LNCaP clone FGC (cell line): ENCODE measurements around the gene CDX1.
"Not testable (repeated sequence)": the region's sequence is repeated elsewhere in the genome, so short reads cannot be mapped to it uniquely, and the experiment has no call there.

Source experiments
- DNase-seq: peaks from one replicate; pipeline ENCODE4 v3.0.0-alpha.2; 2011; ENCODE audit warnings: low read depth
- H3K4me3 ChIP-seq: 2 replicates; pipeline ENCODE4 v1.5.1; 2011; ENCODE audit warnings: mild to moderate bottlenecking, low read depth, low read length, control low read depth
- TF ChIP-seq, protein P1 (sequence below): IDR thresholded peaks from 2 replicates; pipeline ENCODE4 v1.5.1; 2012; ENCODE audit warnings: mild to moderate bottlenecking; ENCODE audit not compliant: control insufficient read depth, insufficient read depth; ENCODE audit errors: extremely low read depth

The CDX1 gene

DNA sequence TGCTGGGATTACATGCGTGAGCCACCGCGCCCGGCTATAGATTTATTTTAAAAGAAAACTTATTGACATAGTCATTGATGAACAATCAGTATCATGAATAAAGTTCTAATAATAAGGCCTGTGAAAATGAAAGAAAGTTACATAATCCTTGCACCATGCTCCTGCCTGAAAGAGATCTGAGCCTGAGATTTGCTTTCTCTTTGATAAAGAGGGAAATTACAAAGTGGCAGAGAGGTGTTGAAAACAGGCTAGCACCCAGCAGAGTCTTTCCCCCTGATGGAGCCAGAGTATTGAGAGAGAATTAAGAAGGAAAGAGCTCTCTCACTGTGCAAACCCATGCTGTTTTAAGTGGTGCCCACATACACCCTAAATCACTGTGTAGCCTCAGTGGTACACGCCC is 60.5 kb downstream of the CDX1 start:
- TF ChIP-seq, protein P1, sequence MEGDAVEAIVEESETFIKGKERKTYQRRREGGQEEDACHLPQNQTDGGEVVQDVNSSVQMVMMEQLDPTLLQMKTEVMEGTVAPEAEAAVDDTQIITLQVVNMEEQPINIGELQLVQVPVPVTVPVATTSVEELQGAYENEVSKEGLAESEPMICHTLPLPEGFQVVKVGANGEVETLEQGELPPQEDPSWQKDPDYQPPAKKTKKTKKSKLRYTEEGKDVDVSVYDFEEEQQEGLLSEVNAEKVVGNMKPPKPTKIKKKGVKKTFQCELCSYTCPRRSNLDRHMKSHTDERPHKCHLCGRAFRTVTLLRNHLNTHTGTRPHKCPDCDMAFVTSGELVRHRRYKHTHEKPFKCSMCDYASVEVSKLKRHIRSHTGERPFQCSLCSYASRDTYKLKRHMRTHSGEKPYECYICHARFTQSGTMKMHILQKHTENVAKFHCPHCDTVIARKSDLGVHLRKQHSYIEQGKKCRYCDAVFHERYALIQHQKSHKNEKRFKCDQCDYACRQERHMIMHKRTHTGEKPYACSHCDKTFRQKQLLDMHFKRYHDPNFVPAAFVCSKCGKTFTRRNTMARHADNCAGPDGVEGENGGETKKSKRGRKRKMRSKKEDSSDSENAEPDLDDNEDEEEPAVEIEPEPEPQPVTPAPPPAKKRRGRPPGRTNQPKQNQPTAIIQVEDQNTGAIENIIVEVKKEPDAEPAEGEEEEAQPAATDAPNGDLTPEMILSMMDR = no peak
- H3K4me3 ChIP-seq = no peak overlapping the region
- DNase-seq = no peak

DNA sequence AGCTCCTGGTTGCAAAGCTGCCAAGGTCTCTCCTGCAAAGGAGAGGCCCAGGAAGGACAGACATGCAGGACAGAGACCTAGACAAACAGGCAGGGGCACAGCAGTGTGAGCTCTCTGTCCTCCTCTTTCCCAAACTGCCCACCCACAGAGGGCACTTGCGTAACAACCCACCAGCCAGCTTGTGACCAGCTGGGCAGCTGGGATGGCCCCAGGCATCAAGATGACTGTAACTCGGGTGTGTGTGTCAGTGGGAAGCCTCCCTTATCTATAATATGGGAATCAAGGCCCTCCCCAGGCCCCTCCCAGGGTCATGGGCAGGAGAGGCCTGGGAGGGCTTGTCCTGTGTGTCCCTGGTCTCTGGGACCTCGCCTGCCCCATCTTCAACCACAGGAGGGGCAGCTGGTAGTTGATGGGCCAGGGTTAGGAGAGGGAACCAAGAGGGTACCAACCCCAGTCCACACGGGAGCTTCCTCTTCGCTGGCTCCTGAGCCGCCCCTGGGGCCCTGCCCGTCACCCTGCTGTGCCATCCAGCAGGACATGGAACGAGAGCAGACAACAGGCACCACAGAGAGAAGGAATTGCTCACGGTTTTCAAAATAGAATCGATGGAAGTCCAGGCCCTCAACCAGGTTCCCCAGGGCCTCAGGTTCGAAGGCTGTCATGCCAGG is 61.2 kb downstream of the CDX1 start:
- TF ChIP-seq, protein P1 = no peak
- H3K4me3 ChIP-seq = no peak overlapping the region
- no peak for DNase-seq

DNA sequence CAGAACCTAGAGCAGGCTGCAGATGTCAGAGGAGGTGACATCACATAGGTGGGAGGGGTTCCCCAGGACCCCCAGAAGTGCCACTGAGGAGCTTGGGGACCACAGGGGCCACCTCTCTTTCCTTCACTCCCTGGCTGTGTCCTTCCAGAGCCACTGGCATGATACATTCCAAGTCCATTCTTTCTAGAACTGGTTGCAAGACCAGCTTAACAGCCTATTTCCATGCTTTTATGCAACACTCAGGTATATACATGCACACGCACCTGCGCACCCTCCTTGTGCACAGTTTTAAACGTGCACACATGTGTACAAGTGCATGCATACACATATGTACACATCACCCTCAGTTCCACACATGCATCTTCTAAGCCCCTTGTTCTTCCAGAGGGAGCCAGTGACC is 63.0 kb downstream of the CDX1 start:
- TF ChIP-seq, protein P1 = no peak
- no peak for DNase-seq

DNA sequence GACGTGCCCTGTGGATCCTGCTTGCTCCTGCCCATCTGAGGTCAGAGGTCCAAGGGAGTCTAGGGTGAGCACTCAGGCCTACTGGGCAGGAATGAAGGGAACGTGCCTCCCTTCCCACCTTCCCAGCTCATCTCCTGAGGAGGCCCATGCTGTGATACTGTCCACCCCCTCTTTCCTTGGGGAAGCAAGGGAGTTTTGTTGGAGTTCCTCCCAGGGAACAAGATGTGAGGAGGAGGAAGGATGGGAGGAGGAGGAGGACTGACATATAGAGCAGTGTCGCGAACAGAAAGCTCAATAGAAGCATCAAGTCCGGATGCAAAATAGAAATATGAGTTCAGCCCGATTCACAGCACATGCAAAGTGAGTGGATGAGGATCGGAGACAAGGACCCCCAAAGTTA is 64.3 kb downstream of the CDX1 start:
- TF ChIP-seq, protein P1 = no peak
- no peak for DNase-seq

More for the DNA sequence above, 63.0 kb downstream of the CDX1 start:
- no peak overlapping the region for H3K4me3 ChIP-seq

DNA sequence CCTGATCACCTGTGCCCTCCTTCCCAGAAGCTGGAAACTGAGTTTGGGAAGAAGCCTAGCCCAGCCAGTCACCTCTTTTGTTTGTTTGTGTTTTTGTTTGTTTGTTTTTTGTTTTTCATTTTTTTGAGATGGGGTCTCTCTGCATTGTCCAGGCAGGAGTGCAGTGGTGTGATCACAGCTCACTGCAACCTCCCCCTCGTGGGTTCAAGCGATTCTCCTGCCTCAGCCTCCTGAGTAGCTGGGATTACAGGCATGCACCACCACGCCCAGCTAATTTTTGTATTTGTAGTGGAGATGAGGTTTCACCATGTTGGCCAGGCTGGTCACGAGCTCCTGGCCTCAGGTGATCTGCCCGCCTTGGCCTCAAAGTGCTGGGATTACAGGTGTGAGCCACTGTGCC is 67.1 kb downstream of the CDX1 start:
- DNase-seq, H3K4me3 ChIP-seq: not testable (repeated sequence)

More for the DNA sequence above, 64.3 kb downstream of the CDX1 start:
- H3K4me3 ChIP-seq = no peak overlapping the region
